HG02973 (cell line): ENCODE measurements around the gene NR4A2.
"Not testable (repeated sequence)": the region's sequence is repeated elsewhere in the genome, so short reads cannot be mapped to it uniquely, and the experiment has no call there.

ENCODE experiments used
- ATAC-seq: cut with Tn5 transposase; IDR thresholded peaks from one replicate; pipeline ENCODE4 v1.9.1; 2021; ENCODE audit warnings: moderate library complexity; ENCODE audit not compliant: unreplicated experiment

NR4A2 gene

GRCh38 chr2:156322686-156323231 is 9.8 kb downstream of the NR4A2 start:
- ATAC-seq: no peak

- no peak for ATAC-seq
Observed at GRCh38 chr2:156322051-156322685, 10.4 kb downstream of the NR4A2 start.

- no peak for ATAC-seq
Observed at GRCh38 chr2:156321243-156321904, 11.1 kb downstream of the NR4A2 start.

- ATAC-seq: no peak
Observed at GRCh38 chr2:156320486-156321098, 11.9 kb downstream of the NR4A2 start.

- no peak for ATAC-seq
Observed at GRCh38 chr2:156319811-156320485, 12.6 kb downstream of the NR4A2 start.

GRCh38 chr2:156317631-156318030 is 14.9 kb downstream of the NR4A2 start:
- no peak for ATAC-seq

GRCh38 chr2:156311976-156312375 is 20.5 kb downstream of the NR4A2 start:
- no peak for ATAC-seq

- ATAC-seq: no peak
Observed at GRCh38 chr2:156310773-156311172, 21.7 kb downstream of the NR4A2 start.

GRCh38 chr2:156309917-156310316 is 22.6 kb downstream of the NR4A2 start:
- ATAC-seq: no peak

GRCh38 chr2:156309167-156309566 is 23.4 kb downstream of the NR4A2 start:
- ATAC-seq: peak; percentile 80

GRCh38 chr2:156306821-156307220 is 25.7 kb downstream of the NR4A2 start:
- ATAC-seq: no peak

GRCh38 chr2:156305121-156305520 is 27.4 kb downstream of the NR4A2 start:
- ATAC-seq: no peak

- no peak for ATAC-seq
Observed at GRCh38 chr2:156300337-156300736, 32.2 kb downstream of the NR4A2 start.

- ATAC-seq: no peak
Observed at GRCh38 chr2:156294945-156295580, 37.5 kb downstream of the NR4A2 start.

- ATAC-seq: not testable (repeated sequence)
Observed at GRCh38 chr2:156293382-156293781, 39.1 kb downstream of the NR4A2 start.

- ATAC-seq: no peak
Observed at GRCh38 chr2:156279446-156280150, 52.9 kb downstream of the NR4A2 start.
